Osteocyte (in vitro differentiated cells): ENCODE results near the gene LKAAEAR1. TPM values are rescaled to one million over a fixed set of nuclear protein-coding genes. Genes with fewer than 3 reads are reported as not detected.

ENCODE experiments used
- DNase-seq: peaks from one replicate; pipeline ENCODE4 v3.0.0; 2021; ENCODE audit warnings: mixed read lengths; ENCODE audit not compliant: unreplicated experiment; ENCODE audit errors: extremely low spot score
- H3K27ac Mint-ChIP-seq: one replicate; pipeline ENCODE4 v1.8.0; 2021; ENCODE audit warnings: mild to moderate bottlenecking, mixed read lengths; ENCODE audit not compliant: unreplicated experiment
- H3K27me3 Mint-ChIP-seq: one replicate; pipeline ENCODE4 v1.8.0; 2021; ENCODE audit warnings: mixed read lengths; ENCODE audit not compliant: unreplicated experiment
- H3K36me3 Mint-ChIP-seq: one replicate; pipeline ENCODE4 v1.8.0; 2021; ENCODE audit warnings: mixed read lengths; ENCODE audit not compliant: unreplicated experiment
- H3K4me1 Mint-ChIP-seq: one replicate; pipeline ENCODE4 v1.8.0; 2021; ENCODE audit warnings: mixed read lengths; ENCODE audit not compliant: unreplicated experiment
- H3K4me3 Mint-ChIP-seq: one replicate; pipeline ENCODE4 v1.8.0; 2021; ENCODE audit warnings: mild to moderate bottlenecking, moderate library complexity, mixed read lengths; ENCODE audit not compliant: unreplicated experiment
- H3K9me3 Mint-ChIP-seq: one replicate; pipeline ENCODE4 v1.8.0; 2021; ENCODE audit warnings: mixed read lengths; ENCODE audit not compliant: unreplicated experiment
- total RNA-seq: library from RNA; stranded (reverse); gene quantifications from 2 replicates; pipeline ENCODE4 v1.2.1, GENCODE V29; 2021
- TF ChIP-seq, protein P1 (sequence below): fragments of 200-600 bp; sonication (generic); IDR thresholded peaks from 2 replicates; pipeline ENCODE4 v1.5.0; 2021; ENCODE audit warnings: antibody characterized with exemption, mild to moderate bottlenecking, moderate library complexity

LKAAEAR1 gene
- total RNA-seq, 1 donor from 2014 or later = not detected

DNA sequence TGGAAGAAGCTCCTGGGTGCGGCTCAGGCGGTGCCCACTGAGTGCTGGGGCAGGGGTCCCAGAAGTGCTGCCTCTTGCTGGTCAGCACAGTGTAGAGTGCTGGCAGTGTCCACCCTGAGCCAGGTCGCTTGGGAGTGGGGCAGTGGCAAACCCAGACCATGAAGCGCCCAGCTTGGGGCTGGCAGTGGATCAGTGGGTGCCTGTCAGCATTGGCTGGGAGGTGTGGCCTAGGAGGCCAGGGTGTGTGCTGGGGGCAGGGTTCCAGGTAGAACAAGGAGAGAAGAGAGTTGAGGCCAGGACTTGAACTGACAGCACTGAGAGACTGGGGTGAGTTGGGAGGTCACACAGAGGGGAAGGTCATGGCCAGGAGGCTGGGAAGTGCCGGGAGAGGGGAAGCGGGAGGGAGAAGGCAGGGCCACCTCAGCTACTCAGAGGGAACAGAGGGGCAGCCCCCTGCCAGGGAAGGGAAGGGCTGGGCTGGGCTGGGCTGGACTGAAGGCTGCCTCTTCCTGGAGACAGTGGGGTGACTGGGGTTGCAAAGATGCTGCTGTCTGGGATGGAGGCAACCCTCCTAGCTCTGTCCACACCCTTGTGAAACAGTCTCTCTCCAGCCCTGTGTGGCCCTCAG, 17.1 kb downstream of the LKAAEAR1 start:
- peaks cover 20% of the 10 kb centered on the region for H3K4me1 Mint-ChIP-seq
- DNase-seq = no peak
- no peaks in the 10 kb centered on the region for H3K36me3 Mint-ChIP-seq
- H3K27ac Mint-ChIP-seq = no peak overlapping the region
- no peak overlapping the region for H3K4me3 Mint-ChIP-seq
- no peaks in the 10 kb centered on the region for H3K27me3 Mint-ChIP-seq
- H3K9me3 Mint-ChIP-seq = no peaks in the 10 kb centered on the region
- TF ChIP-seq, protein P1, sequence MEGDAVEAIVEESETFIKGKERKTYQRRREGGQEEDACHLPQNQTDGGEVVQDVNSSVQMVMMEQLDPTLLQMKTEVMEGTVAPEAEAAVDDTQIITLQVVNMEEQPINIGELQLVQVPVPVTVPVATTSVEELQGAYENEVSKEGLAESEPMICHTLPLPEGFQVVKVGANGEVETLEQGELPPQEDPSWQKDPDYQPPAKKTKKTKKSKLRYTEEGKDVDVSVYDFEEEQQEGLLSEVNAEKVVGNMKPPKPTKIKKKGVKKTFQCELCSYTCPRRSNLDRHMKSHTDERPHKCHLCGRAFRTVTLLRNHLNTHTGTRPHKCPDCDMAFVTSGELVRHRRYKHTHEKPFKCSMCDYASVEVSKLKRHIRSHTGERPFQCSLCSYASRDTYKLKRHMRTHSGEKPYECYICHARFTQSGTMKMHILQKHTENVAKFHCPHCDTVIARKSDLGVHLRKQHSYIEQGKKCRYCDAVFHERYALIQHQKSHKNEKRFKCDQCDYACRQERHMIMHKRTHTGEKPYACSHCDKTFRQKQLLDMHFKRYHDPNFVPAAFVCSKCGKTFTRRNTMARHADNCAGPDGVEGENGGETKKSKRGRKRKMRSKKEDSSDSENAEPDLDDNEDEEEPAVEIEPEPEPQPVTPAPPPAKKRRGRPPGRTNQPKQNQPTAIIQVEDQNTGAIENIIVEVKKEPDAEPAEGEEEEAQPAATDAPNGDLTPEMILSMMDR = no peak

DNA sequence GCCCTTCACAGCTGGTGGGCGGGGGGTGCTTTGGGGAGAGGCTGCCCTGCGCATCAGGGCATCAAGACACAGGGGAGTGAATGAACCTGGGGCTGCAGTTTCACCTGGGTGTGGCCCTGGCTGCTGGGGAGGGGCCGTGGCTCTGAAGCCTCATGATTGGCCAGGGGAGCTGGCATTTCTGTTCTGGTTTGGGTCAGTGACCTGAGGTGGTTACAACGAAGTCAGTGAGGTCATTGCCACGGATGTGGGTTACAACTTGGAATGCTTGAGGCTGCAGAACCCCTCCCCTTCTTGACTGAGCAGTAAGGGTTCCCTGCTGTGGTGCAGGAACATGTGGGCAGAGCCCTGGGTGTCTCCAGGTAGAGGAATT, 18.2 kb downstream of the LKAAEAR1 start:
- peak overlapping the region; percentile 18 for H3K4me3 Mint-ChIP-seq
- H3K36me3 Mint-ChIP-seq = no peaks in the 10 kb centered on the region
- TF ChIP-seq, protein P1 = no peak
- no peak for DNase-seq
- H3K27me3 Mint-ChIP-seq = no peaks in the 10 kb centered on the region
- no peak overlapping the region for H3K27ac Mint-ChIP-seq
- H3K4me1 Mint-ChIP-seq = peaks cover 20% of the 10 kb centered on the region
- no peaks in the 10 kb centered on the region for H3K9me3 Mint-ChIP-seq

DNA sequence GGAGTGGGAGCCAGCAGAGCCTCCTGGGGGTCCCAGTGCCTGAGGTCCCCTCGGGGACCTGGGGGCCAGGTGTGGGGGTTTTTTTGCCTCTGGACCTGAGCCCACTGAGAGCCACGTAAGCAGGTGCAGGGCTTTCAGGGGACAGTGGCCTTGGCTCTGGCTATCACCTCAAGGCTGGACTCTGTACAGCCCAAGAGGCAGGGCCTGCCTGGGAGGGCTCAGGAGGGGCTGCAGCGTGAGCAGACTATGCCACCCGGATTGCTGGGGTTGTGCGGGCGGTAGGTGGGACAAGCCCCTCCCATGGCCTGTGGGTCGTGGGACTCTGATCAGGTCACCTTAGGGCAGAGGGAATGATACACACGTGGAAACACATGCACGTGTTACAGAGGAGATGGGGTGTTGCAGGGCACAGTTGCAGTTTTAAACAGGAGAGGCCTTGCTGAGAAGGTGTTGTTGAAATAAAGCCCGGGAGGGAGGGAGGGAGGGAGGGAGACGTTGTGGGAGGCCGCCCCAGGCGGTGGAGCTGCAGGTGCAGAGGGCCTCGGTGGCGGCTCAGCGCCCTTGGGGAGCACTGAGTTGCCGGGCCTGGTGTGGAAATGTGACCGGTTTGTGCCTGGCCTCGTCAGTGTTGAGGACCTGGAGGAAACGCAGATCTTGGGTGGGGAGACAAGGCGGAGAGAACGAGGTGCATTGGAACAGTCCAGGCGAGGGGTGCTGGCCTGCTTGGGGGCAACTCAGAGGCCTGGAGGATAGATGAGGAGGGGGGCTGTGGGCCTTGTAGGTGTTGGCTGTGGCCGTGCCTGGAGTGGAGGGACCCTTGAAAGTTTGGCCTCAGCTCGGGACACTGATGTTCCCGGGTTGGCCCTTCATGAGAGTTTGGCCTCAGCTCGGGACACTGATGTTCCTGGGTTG, 18.9 kb downstream of the LKAAEAR1 start:
- H3K27ac Mint-ChIP-seq = no peak overlapping the region
- H3K4me1 Mint-ChIP-seq = peaks cover 20% of the 10 kb centered on the region
- no peaks in the 10 kb centered on the region for H3K9me3 Mint-ChIP-seq

DNA sequence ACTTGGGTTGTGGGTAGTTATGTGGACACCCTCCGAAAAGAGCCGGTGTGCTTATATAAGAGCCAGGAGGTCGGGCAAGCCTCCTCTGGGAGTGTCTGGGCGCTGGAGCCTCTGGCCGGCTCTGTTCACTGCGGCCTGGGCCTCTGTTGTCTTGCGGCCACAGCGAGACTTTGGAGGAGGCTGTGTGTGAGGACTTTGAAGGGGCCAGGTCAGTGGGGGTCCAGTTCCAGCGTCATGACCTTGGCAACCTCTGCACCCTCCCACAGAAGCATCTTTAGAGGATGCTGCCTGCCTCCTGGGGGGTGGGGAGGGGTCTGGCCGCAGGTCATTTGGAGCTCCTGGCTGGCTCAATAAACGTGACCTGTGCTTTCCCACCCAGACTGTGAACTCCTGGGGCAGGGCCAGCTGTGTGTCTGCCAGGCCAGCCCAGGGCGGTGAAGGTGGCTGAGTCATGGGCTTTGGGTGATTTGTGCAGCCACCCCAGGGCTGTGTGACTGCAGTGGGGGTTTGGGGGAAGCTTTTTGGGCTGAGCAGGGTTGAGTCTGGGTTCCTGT, 20.0 kb downstream of the LKAAEAR1 start:
- no peak for DNase-seq
- no peaks in the 10 kb centered on the region for H3K27me3 Mint-ChIP-seq
- peak overlapping the region; percentile 86 for H3K4me3 Mint-ChIP-seq
- H3K27ac Mint-ChIP-seq = peak overlapping the region; percentile 72
- no peaks in the 10 kb centered on the region for H3K9me3 Mint-ChIP-seq
- H3K4me1 Mint-ChIP-seq = peaks cover 23% of the 10 kb centered on the region
- TF ChIP-seq, protein P1 = no peak
- H3K36me3 Mint-ChIP-seq = no peaks in the 10 kb centered on the region

More for the DNA sequence above, 18.9 kb downstream of the LKAAEAR1 start:
- H3K27me3 Mint-ChIP-seq = no peaks in the 10 kb centered on the region
- TF ChIP-seq, protein P1 = no peak
- no peaks in the 10 kb centered on the region for H3K36me3 Mint-ChIP-seq
- DNase-seq = no peak
- H3K4me3 Mint-ChIP-seq = peak overlapping the region; percentile 18
